Mammary epithelial cell (primary cell): ENCODE data around the gene CACNG8.

Experiments used
- CTCF ChIP-seq, 2 donors: IDR thresholded peaks in 1 of 2; conservative IDR thresholded peaks in 1 of 2; 2 replicates each; pipeline ENCODE4 v1.5.1; 2011 to 2012; ENCODE audit warnings: inconsistent platforms in 2 of 2, low read length in 2 of 2, mild to moderate bottlenecking in 2 of 2, control low read depth in 1 of 2, low read depth in 1 of 2; ENCODE audit not compliant: insufficient read depth in 1 of 2; ENCODE audit errors: extremely low read depth in 1 of 2
- EZH2 ChIP-seq: IDR thresholded peaks from 2 replicates; pipeline ENCODE4 v1.6.1; 2012; ENCODE audit warnings: low read length, inconsistent platforms, borderline replicate concordance

- TF ChIP-seq CTCF (conservative IDR thresholded peaks at IDR 0.05 in 1 of 2, IDR thresholded peaks at IDR 0.05 in 1 of 2; ENCODE audit: extremely low read depth in 1 of 2, insufficient read depth in 1 of 2, low read depth in 1 of 2, low read length in 2 of 2) (no peak), EZH2 (no peak)
Measured at GRCh38 chr19:53960187-53960586, 2.5 kb upstream of the CACNG8 start.
